H1 (cell line): ENCODE measurements around the gene MYCBP2. TPM values are rescaled to one million over a fixed set of nuclear protein-coding genes. Genes with fewer than 3 reads are reported as not detected.

ENCODE experiments used
- CTCF ChIA-PET: fragments of 300-600 bp; sonication (Branson Sonifier 250); formaldehyde crosslinking; loops from one replicate; lab custom pipeline; 2021; ENCODE audit not compliant: partially characterized antibody; lab: Charles Lee
- POLR2A ChIA-PET: fragments of 300-600 bp; sonication (Branson Sonifier 250); formaldehyde crosslinking; loops from one replicate; lab custom pipeline; 2021; ENCODE audit warnings: inconsistent platforms; ENCODE audit not compliant: partially characterized antibody; lab: Charles Lee
- DNase-seq, 2 experiments: peaks; one replicate each; pipeline versions ENCODE4 v3.0.0 to v3.0.0-alpha.2; 2010 to 2022; ENCODE audit warnings: low spot score in 2 of 2, low read depth in 1 of 2, mixed read lengths in 1 of 2
- FAIRE-seq: peaks from 2 replicates; lab custom pipeline; 2011; peaks lifted over from hg19 to GRCh38; lab: Jason Lieb, UNC
- H2AFZ ChIP-seq: 2 replicates; pipeline ENCODE4 v1.8.1; 2012; ENCODE audit warnings: low read length, inconsistent platforms
- H2AK5ac ChIP-seq: 2 replicates; pipeline ENCODE4 v1.6.1; 2013; ENCODE audit warnings: low read depth, low read length
- H2BK120ac ChIP-seq: replicated peaks from 2 replicates; pipeline ENCODE3; 2013; ENCODE audit warnings: low read depth, low read length, inconsistent platforms
- H2BK12ac ChIP-seq: 2 replicates; pipeline ENCODE4 v1.6.1; 2013; ENCODE audit warnings: low read depth, low read length
- H2BK15ac ChIP-seq: 2 replicates; pipeline ENCODE4 v1.6.1; 2013; ENCODE audit warnings: low read length
- H2BK20ac ChIP-seq: 2 replicates; pipeline ENCODE4 v1.6.1; 2013; ENCODE audit warnings: low read length
- H2BK5ac ChIP-seq: 2 replicates; pipeline ENCODE4 v1.6.1; 2013; ENCODE audit warnings: low read depth, low read length
- H3K14ac ChIP-seq: 2 replicates; pipeline ENCODE4 v1.6.1; 2013; ENCODE audit warnings: inconsistent platforms; ENCODE audit not compliant: insufficient read length
- H3K18ac ChIP-seq: 2 replicates; pipeline ENCODE4 v1.6.1; 2013; ENCODE audit warnings: low read length; ENCODE audit errors: extremely low read depth
- H3K23ac ChIP-seq: 2 replicates; pipeline ENCODE4 v1.6.1; 2013; ENCODE audit warnings: inconsistent platforms; ENCODE audit not compliant: insufficient read length
- H3K23me2 ChIP-seq: 2 replicates; pipeline ENCODE4 v1.6.1; 2013; ENCODE audit warnings: low read depth, low read length
- H3K27ac ChIP-seq: 2 replicates; pipeline ENCODE4 v1.6.1; 2011; ENCODE audit warnings: low read depth, low read length, inconsistent platforms
- H3K27me3 ChIP-seq, 4 experiments: replicated peaks in 1 of 4; 1 replicate in 1 of 4; 2 replicates in 3 of 4; pipeline versions ENCODE4 v1.6.1 to v1.8.1; 2011 to 2013; ENCODE audit warnings: low read length in 3 of 4, mild to moderate bottlenecking in 3 of 4, inconsistent platforms in 2 of 4, mixed read lengths in 2 of 4, moderate library complexity in 1 of 4; ENCODE audit not compliant: control insufficient read depth in 3 of 4, insufficient read depth in 3 of 4; ENCODE audit errors: extremely low read depth in 1 of 4
- H3K36me3 ChIP-seq, 4 experiments: 2 replicates each; pipeline versions ENCODE4 v1.6.1 to v1.8.1; 2011 to 2013; ENCODE audit warnings: mild to moderate bottlenecking in 4 of 4, low read length in 3 of 4, moderate library complexity in 2 of 4, control low read depth in 1 of 4, inconsistent platforms in 1 of 4; ENCODE audit not compliant: insufficient read depth in 4 of 4, control insufficient read depth in 2 of 4
- H3K4ac ChIP-seq: replicated peaks from 2 replicates; pipeline ENCODE3; 2013; ENCODE audit warnings: low read length, low read depth, mixed read lengths, inconsistent platforms; ENCODE audit not compliant: insufficient read length
- H3K4me1 ChIP-seq, 4 experiments: replicated peaks in 1 of 4; 1 replicate in 1 of 4; 2 replicates in 3 of 4; pipeline versions ENCODE4 v1.6.1 to v1.8.1; 2011 to 2013; ENCODE audit warnings: low read length in 3 of 4, inconsistent platforms in 2 of 4, mixed read lengths in 1 of 4; ENCODE audit not compliant: insufficient read depth in 4 of 4, control insufficient read depth in 3 of 4
- H3K4me2 ChIP-seq, 2 experiments: 2 replicates each; pipeline versions ENCODE4 v1.6.1 to v1.8.1; 2011 to 2013; ENCODE audit warnings: low read depth in 2 of 2, low read length in 2 of 2, control low read depth in 1 of 2, inconsistent platforms in 1 of 2, mild to moderate bottlenecking in 1 of 2; ENCODE audit not compliant: insufficient read depth in 1 of 2
- H3K4me3 ChIP-seq, 4 experiments: fragments of 200-600, 300-600 bp in 1 of 4; sonication (generic), shearing (Covaris generic), sonication (Bioruptor Twin) in 1 of 4; 2 replicates each; pipeline versions ENCODE4 v1.5.1 to v1.8.1; 2011 to 2016; ENCODE audit warnings: low read length in 4 of 4, low read depth in 3 of 4, control low read depth in 2 of 4, inconsistent platforms in 2 of 4, mild to moderate bottlenecking in 2 of 4, mixed read lengths in 1 of 4, moderate library complexity in 1 of 4; ENCODE audit not compliant: insufficient read depth in 2 of 4; ENCODE audit errors: extremely low read depth in 1 of 4
- H3K56ac ChIP-seq: replicated peaks from 2 replicates; pipeline ENCODE3; 2013; ENCODE audit warnings: low read depth, mild to moderate bottlenecking, mixed read lengths, low read length, inconsistent platforms; ENCODE audit not compliant: insufficient read length
- H3K79me1 ChIP-seq: 2 replicates; pipeline ENCODE4 v1.6.1; 2013; ENCODE audit warnings: low read depth, low read length, control low read depth
- H3K79me2 ChIP-seq, 2 experiments: 2 replicates each; pipeline versions ENCODE4 v1.6.1 to v1.8.1; 2012 to 2013; ENCODE audit warnings: low read length in 2 of 2, mild to moderate bottlenecking in 2 of 2, inconsistent platforms in 1 of 2; ENCODE audit not compliant: insufficient read depth in 2 of 2, control insufficient read depth in 1 of 2
- H3K9ac ChIP-seq, 4 experiments: replicated peaks in 1 of 4; 1 replicate in 1 of 4; 2 replicates in 3 of 4; pipeline versions ENCODE4 v1.6.1 to v1.8.1; 2011 to 2013; ENCODE audit warnings: low read depth in 3 of 4, low read length in 3 of 4, control low read depth in 2 of 4, mild to moderate bottlenecking in 2 of 4, moderate library complexity in 2 of 4, inconsistent platforms in 1 of 4; ENCODE audit errors: extremely low read depth in 1 of 4
- H3K9me3 ChIP-seq, 2 experiments: 2 replicates each; pipeline versions ENCODE4 v1.6.1 to v1.8.1; 2012 to 2013; ENCODE audit warnings: mild to moderate bottlenecking in 2 of 2, moderate library complexity in 2 of 2, control low read depth in 1 of 2, inconsistent platforms in 1 of 2, low read depth in 1 of 2, low read length in 1 of 2, mixed read lengths in 1 of 2; ENCODE audit not compliant: insufficient read depth in 2 of 2
- H4K20me1 ChIP-seq, 2 experiments: replicated peaks in 1 of 2; 2 replicates each; pipeline versions ENCODE3 to v1.8.1; 2011 to 2013; ENCODE audit warnings: inconsistent platforms in 2 of 2, low read length in 2 of 2, mild to moderate bottlenecking in 1 of 2; ENCODE audit not compliant: insufficient read depth in 2 of 2, control insufficient read depth in 1 of 2
- H4K5ac ChIP-seq: 2 replicates; pipeline ENCODE4 v1.6.1; 2013; ENCODE audit warnings: low read length, low read depth, mixed read lengths, inconsistent platforms; ENCODE audit not compliant: insufficient read length
- H4K8ac ChIP-seq: 2 replicates; pipeline ENCODE4 v1.8.0; 2013; ENCODE audit warnings: mild to moderate bottlenecking, moderate library complexity, low read length, inconsistent platforms; ENCODE audit not compliant: insufficient read depth; ENCODE audit errors: extremely low read depth
- H4K91ac ChIP-seq: replicated peaks from 2 replicates; pipeline ENCODE3; 2013; ENCODE audit warnings: low read length, mixed read lengths, inconsistent platforms; ENCODE audit not compliant: insufficient read length
- RBBP5 ChIP-seq: IDR thresholded peaks from 2 replicates; pipeline ENCODE4 v1.7.1; 2012; ENCODE audit warnings: low read depth, mild to moderate bottlenecking, inconsistent platforms, low read length, moderate library complexity, borderline replicate concordance
- WGBS, 2 experiments: shearing (Covaris generic) in 1 of 2; methylation state at CpG; one replicate each; pipeline versions ENCODE4 v1.1.6 to v1.1.7; 2013 to 2015; ENCODE audit warnings: low lambda C conversion rate in 2 of 2, mixed read lengths in 2 of 2, inconsistent platforms in 1 of 2, low coverage in 1 of 2, missing lambda C conversion rate in 1 of 2; ENCODE audit not compliant: insufficient replicate concordance in 2 of 2, insufficient coverage in 1 of 2, insufficient read length in 1 of 2; ENCODE audit errors: extremely low coverage in 1 of 2, missing lambda C conversion rate in 1 of 2; 5-methylcytosine and 5-hydroxymethylcytosine counted together
- polyA plus RNA-seq, 7 experiments: library from polyadenylated mRNA; depleted of rRNA in 3 of 7; stranded (reverse) in 5 of 7; unstranded in 2 of 7; fragments of >200 nt in 5 of 7; fragments of 200-250 nt in 2 of 7; gene quantifications; 1 replicate in 5 of 7; 2 replicates in 1 of 7; 4 replicates in 1 of 7; pipeline versions ENCODE4 v1.2.1 to v1.2.3, GENCODE V29; 2011 to 2013; ENCODE audit warnings: missing spikeins in 2 of 7, mixed read lengths in 2 of 7
- total RNA-seq: library from RNA; stranded (reverse); fragmentation: NEBNext Ultra II Directional; extraction: Animal tissue kit (Norgen Biotek cat#: 25700); gene quantifications from 2 replicates; pipeline ENCODE4 v1.2.1, GENCODE V29; 2021

Gene MYCBP2
- total and polyA plus RNA-seq, 2 of the 8 experiments (the other 6 are each of a cell fraction or from before 2014, with no cell fraction given), result 19.0 to 52.1 TPM

- no peaks in the 10 kb centered on the region for H3K9me3 ChIP-seq
- H3K56ac ChIP-seq, result no peak overlapping the region
- H4K8ac ChIP-seq, result no peak overlapping the region
- H3K4ac ChIP-seq, result no peak overlapping the region
- H3K4me3 ChIP-seq, result no peak overlapping the region
- H4K20me1 ChIP-seq, result no peaks in the 10 kb centered on the region
- H3K14ac ChIP-seq, result no peak overlapping the region
- POLR2A ChIA-PET, result no interaction called here
- no peak for FAIRE-seq
- no peak overlapping the region for H2AFZ ChIP-seq
- no peaks in the 10 kb centered on the region for H3K27me3 ChIP-seq
- peaks cover 0 to 2% (median 1%) of the 10 kb centered on the region in 4 experiments; a peak in 3 of 7 replicates for H3K4me1 ChIP-seq
- H3K23ac ChIP-seq, result no peak overlapping the region
- 72% methylated on average over 3 of the region's 3 CpGs; no CpG with 5 or more reads in 1 of the 2 experiments for WGBS, 2 experiments
- H2BK15ac ChIP-seq, result no peak overlapping the region
- no peak overlapping the region for H2BK120ac ChIP-seq
- no peak overlapping the region for H3K9ac ChIP-seq
- no peak overlapping the region for H2BK5ac ChIP-seq
- no peak overlapping the region for H3K27ac ChIP-seq
- no peak for DNase-seq
- peaks cover 0 to 7% (median 3%) of the 10 kb centered on the region in 4 experiments; a peak in 4 of 8 replicates for H3K36me3 ChIP-seq
- CTCF ChIA-PET, result no interaction called here
- TF ChIP-seq RBBP5, result no peak
- no peaks in the 10 kb centered on the region for H3K79me2 ChIP-seq
- no peak overlapping the region for H4K5ac ChIP-seq
- H3K18ac ChIP-seq, result no peak overlapping the region
- 0 out of 4 replicates have a peak overlapping the region, but pooled peaks of 1 of the 2 experiments have one; percentile 13 for H3K4me2 ChIP-seq
- no peak overlapping the region for H2BK12ac ChIP-seq
- no peak overlapping the region for H2BK20ac ChIP-seq
- H4K91ac ChIP-seq, result no peak overlapping the region
- no peak overlapping the region for H2AK5ac ChIP-seq
- H3K23me2 ChIP-seq, result no peaks in the 10 kb centered on the region
- no peaks in the 10 kb centered on the region for H3K79me1 ChIP-seq
Observed at GRCh38 chr13:77094773-77095172, 232.1 kb downstream of the MYCBP2 start.
